Muscle of arm (tissue), 12 donors: Measurements from ENCODE around the gene HTT. TPM values are rescaled to one million over a fixed set of nuclear protein-coding genes. Genes with fewer than 3 reads are reported as not detected.
"Not testable (repeated sequence)": the region's sequence is repeated elsewhere in the genome, so short reads cannot be mapped to it uniquely, and the experiment has no call there.

Experiments used
- DNase-seq: peaks from one replicate; pipeline ENCODE4 v3.0.0-alpha.2; 2013
- polyA plus RNA-seq, 12 donors: library from polyadenylated mRNA; unstranded; fragments of 120-200 nt; gene quantifications; one replicate each; pipeline ENCODE4 v1.2.1, GENCODE V29; 2013; ENCODE audit not compliant: insufficient read length in 12 of 12

Gene HTT
- polyA plus RNA-seq, 12 donors: 17.8 to 54.1 (median 26.4) TPM; not detected in 1

- DNase-seq: no peak
These were observed 3.3 kb downstream of the HTT start for GRCh38 chr4:3077796-3078195.

GRCh38 chr4:3079694-3080123 lies 5.2 kb downstream of the HTT start:
- no peak for DNase-seq

GRCh38 chr4:3082925-3083515 lies 8.5 kb downstream of the HTT start:
- DNase-seq: no peak

- DNase-seq: no peak
These were observed 9.3 kb downstream of the HTT start for GRCh38 chr4:3083732-3084131.

GRCh38 chr4:3085948-3086670 lies 11.6 kb downstream of the HTT start:
- DNase-seq: no peak

- DNase-seq: no peak
These were observed 12.8 kb downstream of the HTT start for GRCh38 chr4:3087115-3087797.

- DNase-seq: no peak
These were observed 17.0 kb downstream of the HTT start for GRCh38 chr4:3091464-3091863.

- DNase-seq: not testable (repeated sequence)
These were observed 20.2 kb downstream of the HTT start for GRCh38 chr4:3094701-3095100.

- no peak for DNase-seq
These were observed 21.7 kb downstream of the HTT start for GRCh38 chr4:3096202-3096601.

GRCh38 chr4:3098346-3098745 lies 23.9 kb downstream of the HTT start:
- DNase-seq: no peak

- DNase-seq: peak; percentile 66
These were observed 32.1 kb downstream of the HTT start for GRCh38 chr4:3106339-3107186.

- no peak for DNase-seq
These were observed 32.8 kb downstream of the HTT start for GRCh38 chr4:3107271-3107670.

GRCh38 chr4:3107691-3108121 lies 33.2 kb downstream of the HTT start:
- DNase-seq: no peak

GRCh38 chr4:3108211-3108610 lies 33.7 kb downstream of the HTT start:
- no peak for DNase-seq

GRCh38 chr4:3111461-3111860 lies 37.0 kb downstream of the HTT start:
- DNase-seq: no peak

- no peak for DNase-seq
These were observed 37.7 kb downstream of the HTT start for GRCh38 chr4:3112201-3112600.

GRCh38 chr4:3112609-3113469 lies 38.4 kb downstream of the HTT start:
- no peak for DNase-seq

GRCh38 chr4:3114377-3114776 lies 39.9 kb downstream of the HTT start:
- no peak for DNase-seq

GRCh38 chr4:3115637-3116270 lies 41.3 kb downstream of the HTT start:
- no peak for DNase-seq

GRCh38 chr4:3116955-3117354 lies 42.5 kb downstream of the HTT start:
- DNase-seq: no peak

GRCh38 chr4:3118312-3118711 lies 43.8 kb downstream of the HTT start:
- DNase-seq: no peak
